Skin of body (tissue), 2 donors: ENCODE results near the gene SLC26A1. TPM values are rescaled to one million over a fixed set of nuclear protein-coding genes. Genes with fewer than 3 reads are reported as not detected.
"Not testable (repeated sequence)": the region's sequence is repeated elsewhere in the genome, so short reads cannot be mapped to it uniquely, and the experiment has no call there.

ENCODE experiments used
- DNase-seq: peaks from one replicate; lab custom pipeline; 2025; lab: John Stamatoyannopoulos, UW
- total RNA-seq: library from RNA; depleted of rRNA; stranded (reverse); fragments of >200 nt; gene quantifications from one replicate; pipeline ENCODE4 v1.2.3, GENCODE V29; 2014

The SLC26A1 gene
- total RNA-seq, 1 donor from 2014 or later = 0.30 TPM

DNA sequence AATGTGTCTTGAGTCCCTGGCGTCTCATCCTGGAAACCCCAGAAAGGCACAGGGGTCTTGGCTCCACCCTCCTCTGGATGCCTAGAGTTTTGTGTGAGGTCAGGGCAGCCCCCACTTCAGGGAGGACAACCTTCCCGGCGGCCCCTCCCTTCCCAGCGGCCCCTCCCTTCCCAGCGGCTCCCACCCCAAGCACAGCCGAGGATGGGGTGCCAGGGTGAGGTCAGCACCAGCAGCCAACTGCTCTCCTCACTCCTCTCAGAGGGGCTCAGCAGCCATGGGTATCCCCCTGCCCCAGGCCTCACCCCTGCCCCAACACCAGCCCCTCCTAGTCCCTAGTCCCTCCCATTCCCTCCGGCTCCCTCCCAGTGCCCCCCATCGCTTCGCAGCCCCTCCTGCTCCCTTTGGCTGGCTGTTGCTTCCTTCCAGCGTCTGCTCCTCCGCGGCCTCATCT lies 37.2 kb downstream of the SLC26A1 start:
- no peak for DNase-seq

- DNase-seq = no peak
Measured at GRCh38 chr4:955161-955921, 37.9 kb downstream of the SLC26A1 start.

- no peak for DNase-seq
Measured at GRCh38 chr4:954211-955020, 38.8 kb downstream of the SLC26A1 start.

- DNase-seq = no peak
Measured at GRCh38 chr4:953574-953915, 39.7 kb downstream of the SLC26A1 start.

DNA sequence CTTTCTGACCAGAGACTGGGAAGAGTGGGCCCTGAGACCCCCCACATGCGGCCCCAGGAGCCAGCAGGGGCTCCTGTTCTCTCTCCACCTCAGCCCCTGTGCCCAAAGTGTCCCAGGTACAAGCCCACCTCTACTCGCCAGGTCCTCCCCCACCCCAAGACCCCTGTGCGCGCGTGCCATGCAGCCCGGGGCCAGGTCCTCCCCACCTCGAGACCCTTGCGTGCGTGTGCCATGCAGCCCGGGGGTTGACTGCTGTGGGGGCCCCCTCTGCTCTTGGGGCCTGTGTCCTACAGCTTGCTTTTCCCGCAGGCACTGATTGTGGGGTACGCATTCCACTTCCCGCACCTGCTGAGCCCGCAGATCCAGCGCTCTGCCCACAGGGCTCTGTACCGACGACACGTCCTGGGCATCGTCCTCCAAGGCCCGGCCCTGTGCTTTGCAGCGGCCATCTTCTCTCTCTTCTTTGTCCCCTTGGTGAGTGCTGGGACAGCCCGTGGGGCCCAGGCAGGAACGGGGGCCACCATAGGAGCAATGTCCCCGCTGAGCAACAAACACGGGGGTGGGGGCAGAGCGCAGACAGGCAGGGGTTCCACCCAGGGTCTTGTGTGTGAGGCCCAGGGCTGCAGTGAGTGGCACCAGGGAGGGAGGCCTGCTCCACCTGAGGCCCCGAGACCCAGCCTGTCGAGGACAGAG lies 40.2 kb downstream of the SLC26A1 start:
- no peak for DNase-seq

DNA sequence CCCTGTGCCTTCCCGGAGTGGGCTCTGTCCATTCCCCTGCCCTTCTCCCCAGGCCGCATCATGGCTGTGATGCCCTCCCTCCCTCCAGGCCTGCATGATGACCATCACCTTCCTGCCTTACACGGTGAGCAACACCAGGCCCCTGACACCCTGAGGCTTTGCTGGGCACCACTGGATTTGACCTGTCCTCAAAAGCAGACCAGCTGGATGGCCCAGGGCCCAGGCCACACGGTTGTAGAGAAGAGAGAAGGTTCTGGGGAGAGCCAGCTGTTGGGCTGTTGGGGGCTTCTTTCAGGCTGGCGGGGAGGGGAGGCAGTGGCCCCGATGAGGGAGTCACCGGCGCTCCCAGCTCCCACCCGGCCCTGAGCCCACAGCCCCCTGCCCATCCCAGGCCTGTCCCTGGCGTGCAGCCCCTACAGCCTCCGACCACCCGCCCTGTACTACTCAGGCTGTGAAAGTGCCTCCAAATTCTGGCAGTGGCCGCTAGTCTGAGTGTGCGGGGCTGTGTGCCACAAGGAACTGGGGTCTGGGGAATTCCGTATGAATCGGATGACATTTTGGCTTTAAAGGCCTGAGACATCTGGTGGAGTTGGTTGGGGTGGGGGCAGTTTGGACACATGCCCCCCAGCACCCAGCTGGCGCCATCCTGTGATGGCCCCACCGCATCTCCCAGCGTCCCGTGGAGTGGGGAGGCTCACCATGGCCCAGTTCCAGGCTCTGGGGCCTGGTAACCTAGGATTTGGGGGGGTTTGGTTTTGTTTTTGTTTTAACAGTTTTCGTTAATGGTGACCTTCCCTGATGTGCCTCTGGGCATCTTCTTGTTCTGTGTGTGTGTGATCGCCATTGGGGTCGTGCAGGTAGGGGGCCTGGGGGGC lies 41.4 kb downstream of the SLC26A1 start:
- no peak for DNase-seq

DNA sequence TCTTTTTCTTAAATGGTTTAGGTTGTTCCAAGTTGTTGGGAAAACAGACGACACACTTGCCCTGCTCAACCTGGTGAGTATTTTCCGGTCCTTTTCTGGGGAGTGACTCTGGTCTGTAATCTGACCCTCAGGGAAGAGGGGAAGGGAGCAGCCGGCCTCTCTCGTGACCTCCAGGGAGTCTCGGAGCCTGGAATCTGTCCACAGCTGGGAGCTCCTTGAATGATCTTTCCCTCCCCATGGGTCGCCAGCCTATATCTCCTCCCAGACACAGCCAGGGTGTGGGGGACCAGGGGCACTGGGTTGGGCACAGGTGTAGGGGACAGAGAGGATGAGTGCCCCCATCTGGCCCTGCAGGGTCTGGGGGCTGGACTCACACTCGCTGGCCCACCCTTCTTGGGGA lies 42.0 kb downstream of the SLC26A1 start:
- no peak for DNase-seq

- DNase-seq = no peak
Measured at GRCh38 chr4:950136-951020, 42.8 kb downstream of the SLC26A1 start.

GRCh38 chr4:949656-950055 lies 43.5 kb downstream of the SLC26A1 start:
- no peak for DNase-seq

GRCh38 chr4:948936-949300 lies 44.3 kb downstream of the SLC26A1 start:
- no peak for DNase-seq

DNA sequence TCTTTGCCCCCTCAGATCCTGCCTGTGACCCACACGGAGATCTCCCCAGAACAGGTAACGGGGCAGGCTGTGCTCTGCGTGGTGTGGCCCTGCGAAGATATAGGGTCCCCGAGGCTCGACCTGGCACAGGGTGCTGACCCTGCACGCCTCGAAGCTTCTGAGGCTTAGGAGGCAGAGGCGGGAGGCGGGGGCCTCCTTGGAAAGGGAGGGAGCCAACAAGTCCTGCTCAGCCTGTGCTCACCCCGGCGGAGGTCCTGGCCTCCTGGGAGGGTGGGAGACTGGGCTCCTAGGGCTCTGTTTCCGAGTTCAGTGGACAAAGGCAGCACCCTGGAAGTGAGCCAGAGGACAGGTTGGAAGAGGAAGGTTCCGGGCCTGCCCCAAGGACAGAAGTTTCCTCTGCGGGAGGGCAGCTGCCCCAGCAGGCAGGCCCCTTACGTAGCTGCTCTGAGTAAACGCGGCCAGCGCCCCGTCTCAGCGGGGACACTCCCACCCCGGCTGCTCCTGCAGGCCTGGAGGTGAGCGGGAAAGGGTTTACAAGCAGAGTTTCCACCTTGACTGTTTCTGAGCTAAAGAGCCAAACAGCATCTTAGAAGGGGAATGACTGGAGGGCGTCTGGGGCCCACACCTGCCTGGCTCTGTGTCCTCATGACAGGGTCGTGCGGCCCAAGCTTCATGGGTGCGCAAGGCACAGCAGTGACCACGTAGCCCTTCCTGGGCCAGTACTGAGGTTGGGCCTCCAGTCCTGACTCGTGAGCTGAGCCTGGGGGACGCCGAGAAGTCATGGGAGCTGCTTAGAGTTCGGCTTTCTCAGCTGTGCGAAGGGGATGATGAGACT lies 44.9 kb downstream of the SLC26A1 start:
- DNase-seq = no peak

DNA sequence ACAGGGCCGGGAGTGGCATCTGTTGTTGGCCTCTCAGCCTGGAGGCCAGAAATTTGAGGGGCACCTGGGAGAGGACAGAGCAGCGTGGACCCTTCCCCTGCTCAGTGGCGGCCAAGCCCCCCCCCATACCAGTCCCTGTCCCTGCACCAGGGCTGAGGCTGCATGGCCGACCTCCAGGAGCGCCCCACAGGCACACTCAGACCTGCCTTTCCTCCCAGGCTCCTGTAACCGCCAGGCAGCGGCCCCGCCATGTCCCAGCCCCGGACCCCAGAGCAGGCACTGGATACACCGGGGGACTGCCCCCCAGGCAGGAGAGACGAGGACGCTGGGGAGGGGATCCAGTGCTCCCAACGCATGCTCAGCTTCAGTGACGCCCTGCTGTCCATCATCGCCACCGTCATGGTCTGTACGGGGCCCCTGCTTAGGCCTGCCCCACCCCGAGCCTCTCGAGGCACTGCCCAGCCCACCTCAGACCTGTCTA lies 45.7 kb downstream of the SLC26A1 start:
- no peak for DNase-seq

GRCh38 chr4:946517-947471 lies 46.4 kb downstream of the SLC26A1 start:
- DNase-seq = no peak

- DNase-seq = no peak
Measured at GRCh38 chr4:946103-946450, 47.1 kb downstream of the SLC26A1 start.

- no peak for DNase-seq
Measured at GRCh38 chr4:945274-946102, 47.7 kb downstream of the SLC26A1 start.

- DNase-seq = not testable (repeated sequence)
Measured at GRCh38 chr4:939508-939907, 53.7 kb downstream of the SLC26A1 start.
